OCI-M2 (cell line): ENCODE data around the gene ANKLE1.
"Not testable (repeated sequence)": the region's sequence is repeated elsewhere in the genome, so short reads cannot be mapped to it uniquely, and the experiment has no call there.

Experiments used
- DNase-seq: peaks from one replicate; lab custom pipeline; 2025; ENCODE audit not compliant: unreplicated experiment; lab: John Stamatoyannopoulos, UW

Gene ANKLE1

DNA sequence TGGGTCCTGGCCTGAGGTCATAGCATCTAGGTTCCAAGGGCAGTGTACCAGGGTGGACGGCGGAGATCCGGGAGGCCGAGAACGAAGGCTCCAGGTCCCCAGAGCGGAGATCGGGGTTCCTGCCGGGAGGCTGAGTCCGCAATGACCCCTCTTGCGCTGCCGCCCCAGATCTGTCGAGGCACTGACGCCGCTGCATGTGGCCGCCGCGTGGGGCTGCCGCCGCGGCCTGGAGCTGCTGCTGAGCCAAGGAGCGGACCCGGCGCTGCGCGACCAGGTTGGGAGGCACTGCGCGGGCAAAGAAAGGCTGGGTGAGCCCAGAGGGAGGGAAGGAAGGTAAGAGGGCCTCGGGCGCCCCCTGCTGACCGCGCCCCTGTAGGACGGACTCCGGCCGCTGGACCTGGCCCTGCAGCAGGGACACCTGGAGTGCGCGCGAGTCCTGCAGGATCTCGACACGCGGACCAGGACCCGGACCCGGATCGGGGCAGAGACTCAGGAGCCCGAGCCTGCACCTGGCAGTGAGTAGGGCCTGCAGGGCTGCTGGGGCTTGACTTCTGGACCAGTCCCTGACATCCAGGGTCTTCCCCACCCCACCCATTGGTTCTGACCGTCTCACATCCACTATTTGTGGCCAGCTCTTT, 906 bp downstream of the ANKLE1 start:
- DNase-seq, result peak; percentile 19

- DNase-seq, result no peak
Observed at GRCh38 chr19:17283504-17283996, 1.8 kb downstream of the ANKLE1 start.

DNA sequence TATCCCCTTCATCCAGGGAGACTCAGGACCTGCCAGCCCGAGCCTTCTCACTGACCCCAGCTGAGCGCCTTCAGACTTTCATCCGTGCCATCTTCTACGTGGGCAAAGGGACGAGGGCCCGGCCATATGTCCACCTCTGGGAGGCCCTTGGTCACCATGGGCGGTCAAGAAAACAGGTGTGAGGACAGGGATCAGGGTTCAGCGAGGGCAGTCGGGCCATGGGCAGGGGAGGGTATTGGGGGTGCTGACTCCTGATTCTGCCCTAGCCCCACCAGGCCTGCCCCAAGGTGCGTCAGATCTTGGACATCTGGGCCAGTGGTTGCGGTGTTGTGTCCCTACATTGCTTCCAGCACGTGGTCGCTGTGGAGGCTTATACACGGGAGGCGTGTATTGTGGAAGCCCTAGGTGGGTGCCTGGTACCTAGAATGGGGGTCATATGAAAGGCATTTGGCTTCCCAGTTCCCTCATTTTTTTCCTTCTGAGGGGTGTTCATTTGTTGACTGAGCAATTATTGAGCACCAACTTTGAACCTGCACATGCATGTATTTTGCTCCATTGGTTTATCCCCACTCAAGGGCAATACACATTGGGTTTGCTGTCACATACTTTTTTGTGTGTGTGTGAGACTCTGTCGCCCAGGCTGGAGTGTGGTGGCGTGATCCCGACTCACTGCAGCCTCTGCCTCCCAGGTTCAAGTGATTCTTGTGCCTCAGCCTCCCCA, 3.9 kb downstream of the ANKLE1 start:
- DNase-seq, result no peak

GRCh38 chr19:17286263-17286662, 4.6 kb downstream of the ANKLE1 start:
- no peak for DNase-seq

DNA sequence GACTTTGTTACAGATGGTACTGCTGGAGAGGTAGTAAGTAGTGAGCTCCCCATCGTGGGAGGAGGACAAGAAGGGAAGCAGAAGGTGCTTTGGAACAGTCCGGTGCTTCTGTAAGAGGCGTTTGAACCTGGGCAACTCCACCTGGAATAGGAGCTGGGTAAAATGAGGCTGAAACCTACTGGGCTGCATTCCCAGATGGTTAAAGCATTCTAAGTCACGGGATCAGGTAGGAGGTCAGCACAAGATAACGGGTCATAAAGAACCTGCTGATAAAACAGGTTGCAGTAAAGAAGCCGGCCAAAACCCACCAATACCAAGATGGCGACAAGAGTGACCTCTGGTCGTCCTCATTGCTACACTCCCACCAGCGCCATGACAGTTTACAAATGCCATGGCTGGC, 5.1 kb downstream of the ANKLE1 start:
- DNase-seq, result no peak

- no peak for DNase-seq
Observed at GRCh38 chr19:17289489-17289888, 7.8 kb downstream of the ANKLE1 start.

- DNase-seq, result peak; percentile 53
Observed at GRCh38 chr19:17292301-17293074, 10.8 kb downstream of the ANKLE1 start.

DNA sequence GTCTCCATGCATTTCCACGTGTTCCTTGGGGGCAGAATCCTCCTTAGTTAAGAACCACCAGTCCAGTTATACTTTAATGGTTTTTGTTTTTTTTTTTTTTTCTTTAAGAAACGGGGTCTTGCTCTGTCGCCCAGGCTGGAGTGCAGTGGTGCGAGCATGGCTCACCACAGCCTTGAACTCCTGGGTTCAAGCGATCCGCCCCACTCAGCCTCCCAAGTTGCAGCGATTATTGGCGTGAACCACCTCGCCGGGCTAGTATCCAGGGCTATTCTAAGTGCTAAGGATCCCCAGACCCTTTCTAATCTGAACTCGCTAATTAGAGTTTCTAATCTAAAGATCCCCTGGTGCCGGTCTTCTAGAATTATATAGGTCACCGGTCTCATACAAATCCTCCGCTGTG, 11.9 kb downstream of the ANKLE1 start:
- no peak for DNase-seq

GRCh38 chr19:17294051-17294891, 12.6 kb downstream of the ANKLE1 start:
- DNase-seq, result no peak

DNA sequence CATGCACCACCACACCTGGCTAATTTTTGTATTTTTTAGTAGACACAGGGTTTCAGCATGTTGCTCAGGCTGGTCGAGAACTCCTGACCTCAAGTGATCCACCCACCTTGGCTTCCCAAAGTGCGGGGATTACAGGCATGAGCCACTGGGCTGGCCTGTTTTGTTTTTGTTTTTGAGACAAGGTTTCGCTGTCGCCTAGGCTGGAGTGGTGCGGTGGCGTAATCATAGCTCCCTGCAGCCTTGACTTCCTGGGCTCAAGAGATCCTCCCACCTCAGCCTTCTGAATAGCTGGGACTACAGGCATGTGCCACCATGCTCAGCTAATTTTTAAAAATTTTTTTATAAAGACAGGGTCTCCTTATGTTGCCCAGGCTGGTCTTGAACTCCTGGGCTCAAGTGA, 13.8 kb downstream of the ANKLE1 start:
- DNase-seq, result not testable (repeated sequence)

DNA sequence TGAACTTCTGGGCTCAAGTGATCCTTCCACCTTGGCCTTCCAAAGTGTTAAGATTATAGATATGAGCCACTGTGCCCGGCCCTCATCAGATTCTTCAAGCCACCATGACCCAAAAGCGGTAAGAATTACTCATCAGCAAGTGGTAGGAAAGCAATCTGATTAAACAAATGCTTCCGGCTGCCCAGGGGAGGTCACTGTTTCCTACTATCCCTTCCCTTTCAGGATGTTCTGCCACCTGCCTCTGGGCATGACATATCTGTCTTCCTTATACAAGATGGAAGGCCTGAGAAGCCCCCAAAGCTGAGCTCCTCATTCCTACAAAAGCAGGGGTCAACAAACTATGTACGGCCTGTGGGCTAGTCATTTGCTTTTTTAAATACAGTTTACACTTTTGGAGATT, 14.6 kb downstream of the ANKLE1 start:
- no peak for DNase-seq

DNA sequence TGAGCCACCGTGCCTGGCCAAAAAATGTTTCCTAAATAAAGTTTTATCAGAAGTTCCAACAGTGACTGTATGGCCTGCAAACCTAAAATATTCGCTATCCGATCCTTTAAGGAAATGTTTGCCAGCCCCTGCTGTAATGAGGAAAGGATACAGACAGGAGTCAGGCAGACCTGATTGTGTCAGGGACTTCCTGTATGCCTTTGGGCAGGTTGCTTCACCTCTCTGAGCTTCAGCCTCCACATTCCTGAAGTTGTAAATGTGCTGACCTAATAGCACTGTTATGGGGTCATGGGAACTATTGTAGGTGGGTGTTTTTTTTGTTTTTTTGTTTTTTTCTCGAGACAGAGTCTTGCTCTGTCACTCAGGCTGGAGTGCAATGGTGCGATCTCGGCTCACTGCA, 15.3 kb downstream of the ANKLE1 start:
- no peak for DNase-seq

DNA sequence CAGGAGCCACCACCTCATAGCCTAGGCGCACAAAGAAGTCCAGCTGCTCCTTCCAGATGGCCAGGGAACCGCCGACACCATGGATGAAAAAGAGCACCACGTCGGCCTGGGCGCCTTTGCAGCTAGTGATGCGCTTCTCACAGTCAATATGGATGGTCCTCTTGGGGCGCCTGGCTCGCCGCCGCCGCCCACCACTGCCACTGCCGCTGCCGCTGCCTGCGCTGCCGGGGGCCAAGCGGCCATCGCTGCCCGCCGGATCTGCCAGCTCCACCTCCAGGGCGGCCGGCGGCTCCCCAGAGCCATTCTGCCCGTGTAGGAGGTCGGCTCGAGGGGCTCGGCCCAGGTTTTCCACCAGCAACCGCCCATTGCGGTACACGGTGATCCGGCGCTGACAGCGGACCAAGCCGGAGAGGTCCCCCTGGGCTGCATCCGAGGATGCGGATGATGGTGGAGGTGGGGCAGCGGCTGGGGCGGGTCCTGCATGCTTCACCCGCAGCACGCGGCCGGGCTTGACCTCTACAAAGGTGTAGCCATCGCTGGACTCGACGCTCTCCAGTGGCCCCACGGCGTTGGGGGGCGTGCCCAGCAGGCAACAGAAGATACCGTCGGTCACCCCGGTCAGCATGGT, 19.4 kb downstream of the ANKLE1 start:
- no peak for DNase-seq

DNA sequence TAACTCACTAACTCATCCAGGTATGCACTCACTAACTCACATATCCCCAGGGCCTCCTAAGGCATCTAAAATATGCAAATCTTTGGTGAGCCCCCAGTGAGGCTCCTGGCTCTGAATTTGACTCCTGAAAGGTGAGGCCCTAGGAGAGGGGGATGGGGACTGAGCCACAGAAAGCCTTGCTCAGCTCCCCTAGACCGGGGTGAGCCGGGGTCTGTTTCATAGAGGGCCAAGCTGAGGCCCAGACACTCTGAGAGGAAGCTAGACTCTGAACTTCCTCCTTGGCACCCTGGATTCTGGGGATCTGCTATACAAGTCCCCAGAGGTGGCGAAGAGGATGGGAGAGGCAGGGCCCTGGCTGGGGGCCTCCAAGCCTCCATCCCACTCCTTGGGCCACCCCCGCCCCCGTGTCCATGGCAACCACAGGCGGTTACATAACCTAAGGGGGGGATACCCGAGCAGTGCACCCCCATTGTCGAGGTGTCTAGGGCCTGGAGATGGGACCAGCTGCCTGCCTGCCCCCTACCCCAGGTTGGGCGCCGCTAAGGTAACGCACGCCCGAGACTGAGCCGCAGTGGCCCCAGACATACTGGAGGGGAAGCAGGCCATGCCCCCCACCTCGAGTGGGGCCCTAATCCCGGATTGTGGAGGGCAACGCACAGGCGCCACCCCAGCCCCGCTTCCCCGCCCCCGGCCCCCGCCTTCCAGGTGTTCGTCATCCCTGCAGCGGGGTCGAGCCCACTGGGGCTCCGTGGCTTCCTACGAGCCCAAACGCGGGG, 20.9 kb downstream of the ANKLE1 start:
- DNase-seq, result no peak

DNA sequence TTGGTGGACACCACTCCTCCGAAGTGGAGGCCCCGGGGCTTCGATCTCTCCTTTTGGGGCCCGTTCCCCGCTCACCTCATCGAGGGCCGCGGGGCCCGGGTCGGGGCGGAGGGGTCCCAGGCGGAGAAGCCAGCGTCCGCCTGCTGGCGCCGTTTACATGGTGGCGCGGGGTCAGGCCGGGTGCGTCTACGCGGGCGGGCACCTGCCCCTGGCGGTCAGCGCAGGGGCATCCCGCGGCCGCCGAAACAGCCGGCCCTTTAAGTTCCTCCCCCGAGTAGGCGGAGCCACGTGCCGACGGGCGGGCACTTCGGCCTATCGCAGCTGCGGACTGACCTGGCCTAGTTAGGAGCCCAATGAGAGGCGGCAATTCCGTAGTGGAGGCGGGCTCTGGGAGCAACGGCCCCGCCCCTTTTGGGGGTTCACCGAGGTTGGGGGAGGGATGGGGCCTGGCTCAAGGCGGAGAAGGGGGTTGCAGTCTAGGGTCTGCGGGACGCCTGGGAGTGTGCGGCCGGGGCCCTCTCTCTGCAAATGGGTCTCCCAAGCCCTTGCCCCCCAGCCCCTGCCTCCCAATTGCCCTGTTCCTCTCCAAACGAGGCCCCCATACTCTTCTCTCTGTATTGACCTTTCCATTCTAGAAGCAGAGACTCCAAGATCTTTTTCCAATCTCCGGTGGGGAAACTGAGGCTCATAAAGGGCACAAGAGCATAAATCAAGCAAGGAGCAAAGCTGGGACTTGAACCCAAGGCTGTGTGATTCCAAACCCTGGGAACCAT, 21.7 kb downstream of the ANKLE1 start, which contains the start of gene ABHD8:
Gene ABHD8, minus strand, starts transcription at position 259 of the 773 bp plus-strand sequence. CDS start 1,809 bp downstream, outside the sequence.
- no peak for DNase-seq

- no peak for DNase-seq
Observed at GRCh38 chr19:17303940-17304267, 22.2 kb downstream of the ANKLE1 start.

GRCh38 chr19:17304386-17305215, 22.9 kb downstream of the ANKLE1 start:
- DNase-seq, result no peak

- no peak for DNase-seq
Observed at GRCh38 chr19:17305216-17305516, 23.5 kb downstream of the ANKLE1 start.
